IPS DF 19.7 (cell line): ENCODE results near the gene TTL.
"Not testable (repeated sequence)": the region's sequence is repeated elsewhere in the genome, so short reads cannot be mapped to it uniquely, and the experiment has no call there.

Experiments
- DNase-seq: peaks from one replicate; pipeline ENCODE4 v3.0.0-alpha.2; 2013; ENCODE audit warnings: low read depth, low spot score

Gene TTL

DNA sequence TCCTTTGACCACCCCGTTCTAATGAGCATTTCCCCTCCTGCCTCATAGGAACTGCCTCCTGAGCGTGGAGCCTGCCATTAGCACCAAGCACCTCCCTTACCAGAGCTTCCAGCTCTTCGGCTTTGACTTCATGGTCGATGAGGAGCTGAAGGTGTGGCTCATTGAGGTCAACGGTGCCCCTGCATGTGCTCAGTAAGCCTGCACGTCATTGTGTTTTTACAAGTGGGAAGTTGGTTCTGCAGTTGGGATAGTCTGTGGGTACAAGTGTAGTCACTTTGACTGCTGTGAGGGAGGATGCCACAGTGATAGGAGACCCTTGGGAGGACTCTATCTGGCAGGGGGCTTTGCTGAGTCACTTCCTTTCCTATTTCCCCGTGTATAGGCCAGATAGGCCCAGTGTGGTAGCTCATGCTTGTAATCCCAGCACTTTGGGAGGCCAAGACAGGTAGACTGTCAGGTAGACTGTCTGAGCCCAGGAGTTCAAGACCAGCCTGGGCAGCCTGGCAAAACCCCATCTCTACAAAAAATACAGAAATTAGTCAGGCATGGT lies 38.4 kb downstream of the TTL start:
- no peak for DNase-seq

GRCh38 chr2:112523291-112523777 lies 41.4 kb downstream of the TTL start:
- DNase-seq: no peak

DNA sequence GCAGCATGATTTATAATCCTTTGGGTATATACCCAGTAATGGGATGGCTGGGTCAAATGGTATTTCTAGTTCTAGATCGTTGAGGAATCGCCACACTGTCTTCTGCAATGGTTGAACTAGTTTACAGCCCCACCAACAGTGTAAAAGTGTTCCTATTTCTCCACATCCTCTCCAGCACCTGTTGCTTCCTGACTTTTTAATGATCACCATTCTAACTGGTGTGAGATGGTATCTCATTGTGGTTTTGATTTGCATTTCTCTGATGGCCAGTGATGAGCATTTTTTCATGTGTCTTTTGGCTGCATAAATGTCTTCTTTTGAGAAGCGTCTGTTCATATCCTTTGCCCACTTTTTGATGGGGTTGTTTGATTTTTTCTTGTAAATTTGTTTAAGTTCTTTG lies 42.3 kb downstream of the TTL start:
- not testable (repeated sequence) for DNase-seq

GRCh38 chr2:112528541-112528940 lies 46.6 kb downstream of the TTL start:
- no peak for DNase-seq

DNA sequence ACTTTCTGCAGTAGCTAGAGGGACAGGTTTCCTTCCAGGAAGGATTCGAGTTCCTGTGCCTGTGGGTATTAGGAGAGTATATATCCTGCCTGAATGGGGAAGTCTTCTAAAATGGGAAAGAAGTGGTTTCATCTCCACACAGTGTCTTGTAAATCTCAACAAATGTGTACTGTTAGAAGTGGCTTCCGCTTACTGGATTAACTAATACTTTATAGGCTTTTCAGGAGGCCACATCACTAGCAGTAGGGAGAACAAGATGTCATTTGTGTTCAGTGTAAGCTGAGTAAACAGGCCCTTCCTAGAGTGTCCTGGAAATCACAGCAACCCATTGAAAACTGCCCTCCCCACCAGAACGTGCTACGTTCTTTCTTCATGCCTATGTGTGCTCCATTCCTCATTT lies 47.8 kb downstream of the TTL start:
- DNase-seq: no peak

DNA sequence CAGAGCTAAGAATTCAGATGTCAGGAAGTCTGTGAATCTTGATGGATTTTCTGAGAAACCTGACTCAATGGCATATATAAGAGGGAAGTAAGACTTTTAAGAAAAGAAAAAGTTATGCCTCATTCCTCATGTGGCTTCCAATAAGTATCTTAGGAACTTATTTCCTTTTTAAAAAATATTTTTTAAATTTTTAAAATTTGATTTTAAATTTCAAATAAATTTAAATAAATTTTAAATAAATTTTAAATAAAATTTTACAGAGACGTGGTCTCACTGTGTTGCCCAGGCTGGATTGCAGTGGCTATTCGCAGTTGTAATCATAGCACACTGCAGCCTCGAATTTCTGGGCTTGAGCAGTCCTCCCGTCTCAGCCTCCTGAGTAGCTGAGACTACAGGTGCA lies 48.8 kb downstream of the TTL start:
- no peak for DNase-seq

DNA sequence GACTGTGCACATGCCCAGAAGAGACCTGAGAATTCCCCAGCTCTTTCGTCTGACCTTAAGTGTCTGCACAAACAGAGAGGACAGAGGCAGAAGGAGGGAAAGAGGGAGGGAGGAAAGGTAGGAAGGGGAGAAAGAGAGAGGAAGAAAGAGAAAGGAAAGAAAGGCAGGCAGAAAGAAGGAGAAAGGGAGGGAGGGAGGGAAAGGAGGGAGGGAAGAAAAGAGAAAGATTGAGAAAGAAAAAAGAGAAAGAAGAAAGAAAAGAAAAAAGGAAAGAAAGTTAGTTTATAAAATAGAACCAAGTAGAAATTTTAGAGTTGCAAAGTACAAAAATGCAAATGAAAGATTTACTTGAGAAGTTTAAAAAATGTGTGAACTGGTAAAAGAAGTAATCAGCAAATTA lies 52.9 kb downstream of the TTL start:
- no peak for DNase-seq

DNA sequence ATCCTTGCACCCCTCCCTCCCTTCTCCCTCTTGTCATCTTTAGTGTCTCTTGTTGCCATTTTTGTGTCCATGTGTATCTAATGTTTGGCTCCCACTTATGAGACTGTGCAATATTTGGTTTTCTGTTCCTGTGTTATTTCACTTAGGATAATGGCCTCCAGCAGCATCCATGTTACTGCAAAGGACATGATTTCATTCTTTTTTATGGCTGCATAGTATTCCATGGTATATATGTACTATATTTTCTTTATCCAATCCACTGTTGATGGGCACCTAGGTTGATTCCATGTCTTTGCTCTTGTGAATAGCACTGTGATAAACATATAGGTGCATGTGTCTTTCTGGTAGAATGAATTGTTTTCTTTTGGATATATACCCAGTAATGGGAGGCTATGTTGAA lies 54.7 kb downstream of the TTL start:
- DNase-seq: not testable (repeated sequence)

GRCh38 chr2:112539306-112539705 lies 57.4 kb downstream of the TTL start:
- no peak for DNase-seq

- no peak for DNase-seq
Observed at GRCh38 chr2:112540906-112541305, 59.0 kb downstream of the TTL start.

- DNase-seq: peak; percentile 28
Observed at GRCh38 chr2:112541315-112542122, 59.6 kb downstream of the TTL start.

DNA sequence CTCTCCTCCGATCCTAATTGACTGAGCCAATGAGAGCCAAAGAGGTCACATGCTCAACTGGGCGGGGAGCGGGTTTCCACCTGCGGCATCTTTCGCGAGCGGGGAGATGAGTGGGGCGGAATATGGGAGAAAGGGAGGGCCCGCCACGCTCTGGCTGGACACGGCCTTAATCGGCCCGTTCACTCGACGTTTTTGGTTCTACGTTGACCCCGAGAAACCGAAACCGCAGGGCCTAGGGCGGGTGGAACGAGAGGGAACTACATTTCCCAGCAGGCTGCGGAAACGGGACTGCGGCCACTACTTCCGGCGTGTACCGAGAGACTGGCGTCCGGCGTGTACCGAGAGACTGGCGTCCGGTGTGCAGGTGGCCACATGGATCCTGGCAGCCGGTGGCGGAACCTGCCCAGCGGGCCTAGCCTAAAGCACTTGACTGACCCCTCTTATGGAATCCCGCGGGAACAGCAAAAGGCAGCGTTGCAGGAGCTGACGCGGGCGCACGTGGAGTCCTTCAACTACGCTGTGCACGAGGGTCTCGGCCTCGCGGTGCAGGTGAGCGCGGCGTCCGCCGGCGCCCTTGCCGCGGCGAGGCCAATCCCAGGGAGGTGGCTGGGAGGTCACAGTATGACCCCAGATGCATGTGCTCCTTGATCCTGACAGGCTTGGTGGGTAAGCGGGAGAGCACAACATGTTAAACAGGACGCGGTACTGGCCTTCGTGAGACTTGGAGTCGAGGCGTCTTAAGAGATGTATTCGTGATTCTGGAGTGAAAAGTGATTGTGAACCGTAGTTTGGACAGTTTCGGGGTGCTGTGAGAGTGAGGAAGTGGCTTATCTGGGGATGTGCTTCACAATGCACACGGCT lies 60.4 kb downstream of the TTL start, which contains the start of gene POLR1B:
Gene POLR1B (plus strand): TSS at position 343 of the 861 bp plus-strand sequence. CDS start 30 bp downstream, at position 373.
- peak; percentile 65 for DNase-seq

DNA sequence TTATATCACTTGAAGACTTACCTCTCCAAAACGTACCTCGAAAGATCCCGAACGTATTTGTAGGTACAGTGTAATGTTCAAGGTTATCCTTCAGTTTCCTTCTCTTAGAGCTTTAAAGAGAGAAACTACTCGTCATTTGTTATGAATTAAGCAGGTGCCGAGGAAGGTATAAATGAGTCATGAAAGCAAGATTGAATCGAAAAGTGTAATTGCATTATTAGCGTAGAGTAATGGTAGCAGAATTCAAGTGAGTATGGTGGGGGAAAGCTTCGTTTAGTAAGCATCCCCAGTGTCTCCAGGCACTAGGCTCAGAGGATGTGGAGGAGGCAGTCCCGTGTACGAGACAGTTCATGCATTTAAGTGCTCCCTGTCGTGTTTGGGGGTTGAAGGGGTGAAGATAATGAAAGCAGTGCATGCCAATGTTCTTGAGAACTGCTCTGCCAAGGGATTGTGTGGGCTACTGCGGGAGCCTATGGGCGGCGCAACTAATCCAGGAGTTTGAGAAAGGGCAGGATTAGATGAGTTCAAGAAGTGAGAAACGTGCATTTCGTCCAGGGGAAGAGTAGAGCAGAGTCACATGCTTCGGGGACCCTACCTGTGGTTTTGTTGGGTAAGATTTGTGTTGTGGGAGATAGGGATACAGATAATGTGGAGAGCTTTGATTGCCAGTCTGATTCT lies 61.2 kb downstream of the TTL start:
- no peak for DNase-seq

GRCh38 chr2:112547333-112547732 lies 65.4 kb downstream of the TTL start:
- DNase-seq: no peak

GRCh38 chr2:112548980-112549379 lies 67.0 kb downstream of the TTL start:
- DNase-seq: no peak

DNA sequence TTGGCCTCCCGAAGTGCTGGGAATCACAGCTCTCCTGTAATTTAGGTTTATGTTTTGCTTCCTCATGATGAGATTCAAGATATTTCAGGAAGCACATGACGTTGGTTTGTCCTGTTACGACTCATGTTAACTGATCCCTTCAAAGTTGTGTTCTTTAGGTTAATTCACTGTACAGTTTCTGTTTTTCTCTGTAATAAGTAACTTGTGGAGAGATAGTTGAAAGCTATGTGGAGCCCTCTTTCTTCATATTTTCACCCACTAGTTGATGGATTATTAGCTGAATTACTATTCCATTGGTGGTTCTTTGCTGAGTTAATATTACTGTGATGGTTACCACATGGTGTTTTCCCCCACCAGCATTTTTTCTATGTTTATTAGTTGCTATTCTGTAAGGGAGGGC lies 84.1 kb downstream of the TTL start:
- no peak for DNase-seq

- not testable (repeated sequence) for DNase-seq
Observed at GRCh38 chr2:112566508-112566907, 84.6 kb downstream of the TTL start.

DNA sequence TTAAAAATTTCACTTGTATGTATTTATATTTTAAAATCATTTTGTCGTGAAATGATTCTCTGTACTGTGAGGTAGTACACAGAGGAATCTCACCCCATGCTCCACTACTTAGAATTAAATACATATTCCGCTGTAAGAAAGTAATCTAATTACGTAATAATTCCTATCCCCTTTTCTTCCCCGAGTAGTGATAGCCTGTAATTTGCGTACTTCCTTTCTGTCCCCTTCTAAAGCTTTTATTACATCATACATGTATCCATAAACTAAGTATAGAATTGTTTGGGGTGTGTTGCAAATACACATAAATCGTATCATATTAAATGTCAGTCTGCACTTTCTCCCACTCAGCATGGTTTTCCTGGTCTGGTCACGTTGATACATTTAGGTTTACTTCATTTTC lies 90.0 kb downstream of the TTL start:
- no peak for DNase-seq

- no peak for DNase-seq
Observed at GRCh38 chr2:112577756-112578155, 95.8 kb downstream of the TTL start.

- no peak for DNase-seq
Observed at GRCh38 chr2:112579241-112579640, 97.3 kb downstream of the TTL start.

- no peak for DNase-seq
Observed at GRCh38 chr2:112580084-112580483, 98.1 kb downstream of the TTL start.

DNA sequence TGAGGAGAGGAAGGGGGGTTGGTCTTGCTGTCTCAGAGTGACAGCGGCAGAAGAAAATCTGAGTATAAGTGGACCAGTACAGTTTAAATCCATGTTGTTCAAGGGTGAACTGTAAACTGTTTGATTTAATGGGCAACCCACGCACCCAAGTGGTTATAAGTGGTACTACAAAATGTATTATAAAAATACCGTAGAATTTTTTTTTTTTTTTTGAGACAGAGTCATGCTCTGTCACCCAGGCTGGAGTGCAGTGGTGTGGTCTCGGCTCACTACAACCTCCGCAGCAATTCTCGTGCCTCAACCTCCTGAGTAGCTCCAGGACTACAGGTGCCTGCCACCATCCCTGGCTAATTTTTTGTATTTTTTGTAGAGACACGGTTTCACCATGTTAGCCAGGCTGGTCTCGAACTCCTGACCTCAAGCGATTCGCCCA lies 100.4 kb downstream of the TTL start:
- no peak for DNase-seq
